GM19452 (cell line): Measurements from ENCODE around the gene P2RY2.
"Not testable (repeated sequence)": the region's sequence is repeated elsewhere in the genome, so short reads cannot be mapped to it uniquely, and the experiment has no call there.

Experiments
- ATAC-seq: cut with Tn5 transposase; IDR thresholded peaks from one replicate; pipeline ENCODE4 v1.9.1; 2021; ENCODE audit not compliant: unreplicated experiment

Gene P2RY2

DNA sequence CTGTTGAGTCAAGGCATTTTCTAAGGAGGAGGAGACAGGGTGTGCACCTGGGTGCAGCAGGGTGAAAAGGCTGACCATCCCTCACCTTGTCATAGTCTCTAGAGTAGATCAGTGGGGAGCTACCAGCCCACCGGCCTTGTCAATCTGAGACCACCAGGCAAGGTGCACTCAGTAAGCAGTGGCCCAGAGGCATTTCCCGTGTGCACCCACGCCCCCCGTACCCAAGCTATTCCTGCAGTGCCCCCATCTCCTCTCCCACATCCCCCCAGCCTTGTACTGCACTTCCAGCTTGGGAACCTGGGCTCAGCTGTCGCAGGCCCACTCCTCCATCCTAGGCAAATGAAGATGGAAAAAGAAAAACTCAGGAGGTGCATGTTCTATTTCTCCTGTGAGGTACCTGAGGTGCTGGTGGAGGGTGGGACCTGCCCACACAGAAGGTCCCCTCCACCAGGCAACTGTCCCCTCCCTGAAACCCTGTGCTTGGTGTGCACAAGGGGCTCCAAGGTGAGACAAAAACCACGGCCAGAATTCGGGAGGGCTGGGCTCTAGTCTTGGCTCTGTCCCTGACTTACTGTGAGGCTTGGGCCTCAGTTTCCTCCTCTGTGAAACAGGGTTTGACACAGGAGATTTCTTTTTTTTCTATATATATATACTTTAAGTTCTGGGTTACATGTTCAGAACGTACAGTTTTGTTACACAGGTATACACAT, 8.4 kb downstream of the P2RY2 start:
- no peak for ATAC-seq

DNA sequence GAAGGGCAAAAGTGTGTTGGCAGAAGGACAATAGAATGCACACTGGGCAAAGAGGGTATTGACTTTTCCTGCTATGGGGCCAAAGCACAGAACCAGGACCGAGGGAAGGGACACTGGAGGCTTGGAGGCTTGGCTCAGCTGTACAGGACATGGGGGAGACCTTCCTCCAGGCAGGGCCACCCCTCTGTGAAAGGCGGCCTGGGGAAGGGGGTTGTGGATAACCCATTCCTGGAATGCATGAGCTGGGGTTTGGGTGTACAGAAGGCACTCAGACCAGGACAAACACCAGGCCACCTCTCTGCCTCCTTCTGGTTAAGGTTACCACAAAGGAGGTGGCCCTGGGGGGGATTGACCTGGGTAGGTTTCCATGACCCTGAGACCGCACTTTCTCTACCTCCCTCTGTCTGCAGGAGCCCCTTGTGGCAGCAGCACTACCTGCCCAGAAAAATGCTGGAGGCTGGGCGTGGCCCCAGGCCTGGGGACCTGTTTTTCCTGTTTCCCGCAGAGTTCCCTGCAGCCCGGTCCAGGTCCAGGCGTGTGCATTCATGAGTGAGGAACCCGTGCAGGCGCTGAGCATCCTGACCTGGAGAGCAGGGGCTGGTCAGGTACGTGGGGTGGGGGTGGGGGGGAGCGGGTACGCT, 9.6 kb downstream of the P2RY2 start:
- no peak for ATAC-seq

DNA sequence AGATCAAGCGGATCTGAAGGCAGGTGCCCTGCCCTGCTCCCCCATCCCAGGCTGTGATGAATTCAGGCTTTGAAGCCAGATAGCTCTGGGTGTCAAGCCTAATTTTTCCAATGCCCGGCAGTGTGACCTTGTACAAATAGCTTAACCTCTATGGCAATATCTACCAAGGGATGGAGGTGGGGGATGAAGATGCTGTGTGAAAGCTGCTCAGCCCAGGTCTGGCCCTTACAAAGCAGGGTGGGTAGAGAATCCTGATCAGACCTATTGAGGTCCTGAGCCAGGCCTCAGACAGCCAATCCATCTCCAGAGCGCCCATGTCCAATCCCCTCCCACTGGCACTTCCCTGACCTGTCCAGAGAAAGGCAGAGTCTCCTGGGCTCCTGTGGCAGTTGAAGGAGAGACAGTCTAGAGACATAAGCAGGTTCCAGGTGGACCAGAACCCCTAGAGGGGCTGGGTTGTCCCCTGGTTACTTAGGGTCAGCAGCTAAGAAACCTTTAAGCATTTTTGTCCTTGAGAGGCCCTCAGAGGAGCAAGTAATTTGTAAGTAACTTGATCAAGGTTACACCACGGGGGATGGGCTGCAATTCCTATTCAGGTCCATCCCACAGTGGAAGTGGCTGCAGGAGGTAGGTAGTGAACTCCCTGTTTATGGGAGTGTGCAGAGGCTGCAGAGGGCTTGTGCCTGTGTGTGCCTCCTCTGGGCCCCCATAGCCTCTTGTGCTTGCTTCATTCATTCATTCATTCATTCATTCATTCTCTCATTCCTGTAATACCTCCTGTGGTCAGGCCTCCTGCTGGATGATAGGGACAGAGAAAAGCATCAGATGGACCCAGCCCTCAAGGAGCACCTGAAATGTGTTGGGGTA, 10.4 kb downstream of the P2RY2 start:
- no peak for ATAC-seq

DNA sequence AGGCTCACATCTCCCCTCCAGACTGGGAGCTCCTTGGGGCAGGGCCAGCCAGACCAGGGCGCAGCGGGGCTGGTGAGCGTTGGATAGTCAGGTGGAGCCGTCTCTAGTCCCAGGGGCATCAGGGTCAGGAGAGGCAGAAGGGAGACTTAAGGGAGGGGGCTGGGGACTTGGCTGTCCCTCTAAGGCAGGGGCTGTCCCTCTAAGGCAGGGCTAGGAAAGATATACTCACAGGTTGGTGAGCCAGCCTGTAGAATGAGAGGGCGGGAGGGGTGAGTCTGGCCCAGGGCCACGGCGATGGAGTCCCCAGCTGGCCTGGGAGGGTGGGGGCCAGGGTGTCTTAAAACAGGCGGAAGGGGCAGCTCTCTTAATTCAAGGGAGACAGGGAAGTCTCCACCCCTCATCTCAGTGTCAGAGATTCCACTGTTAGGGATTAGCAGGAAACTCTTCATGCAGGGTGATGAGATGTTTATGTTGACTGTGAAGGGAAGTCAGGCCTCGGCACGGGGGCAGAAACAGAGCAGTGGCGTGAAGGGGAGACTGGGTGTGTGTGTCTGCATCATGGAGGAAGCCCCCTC, 11.3 kb downstream of the P2RY2 start:
- ATAC-seq, result no peak

DNA sequence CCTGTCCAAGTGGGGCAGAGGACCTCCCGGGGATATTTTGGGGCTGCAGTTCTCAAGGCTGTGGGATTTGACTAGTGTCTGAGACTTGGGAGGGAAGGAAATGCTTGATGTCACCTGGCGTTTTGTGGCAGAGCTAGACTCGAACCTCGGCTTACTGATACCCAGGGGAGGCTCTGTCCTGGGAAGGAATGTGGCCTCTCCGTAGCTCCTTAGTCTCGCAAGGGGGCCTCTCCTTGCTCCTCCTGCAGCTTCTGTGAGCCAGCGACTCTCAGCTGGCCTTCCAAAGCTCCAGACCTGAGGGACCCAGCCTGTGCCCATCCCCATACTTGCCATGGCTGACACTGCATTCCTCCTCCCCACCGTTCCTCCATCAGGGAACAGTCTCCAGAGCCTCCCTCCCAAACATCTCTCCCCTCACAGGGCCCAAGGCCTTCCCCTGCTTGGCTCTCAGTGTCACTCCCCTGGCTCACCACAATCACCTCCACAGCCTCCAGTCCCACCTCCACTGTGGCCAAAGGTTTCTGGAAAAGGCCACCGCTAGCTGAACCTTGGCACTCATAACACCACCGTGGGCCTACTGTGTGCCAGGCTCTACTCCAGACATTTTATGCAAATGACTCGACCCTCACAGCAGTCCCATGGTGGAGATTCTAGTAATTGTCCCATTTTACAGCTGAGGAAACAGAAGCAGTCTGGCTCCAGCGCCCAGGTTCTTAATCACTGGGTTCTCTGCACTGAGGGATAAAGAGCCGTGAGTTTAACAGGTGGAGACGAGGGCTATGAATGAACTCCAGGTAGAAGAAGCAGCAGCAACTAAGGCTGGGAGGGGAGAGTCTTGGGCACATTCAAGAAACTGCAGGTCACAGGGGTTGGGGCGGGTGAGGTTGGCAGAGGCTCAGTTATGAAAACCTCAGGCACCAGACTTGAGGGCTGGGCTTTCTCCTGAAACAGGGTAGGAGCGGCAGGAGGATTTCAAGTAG, 12.1 kb downstream of the P2RY2 start:
- no peak for ATAC-seq

DNA sequence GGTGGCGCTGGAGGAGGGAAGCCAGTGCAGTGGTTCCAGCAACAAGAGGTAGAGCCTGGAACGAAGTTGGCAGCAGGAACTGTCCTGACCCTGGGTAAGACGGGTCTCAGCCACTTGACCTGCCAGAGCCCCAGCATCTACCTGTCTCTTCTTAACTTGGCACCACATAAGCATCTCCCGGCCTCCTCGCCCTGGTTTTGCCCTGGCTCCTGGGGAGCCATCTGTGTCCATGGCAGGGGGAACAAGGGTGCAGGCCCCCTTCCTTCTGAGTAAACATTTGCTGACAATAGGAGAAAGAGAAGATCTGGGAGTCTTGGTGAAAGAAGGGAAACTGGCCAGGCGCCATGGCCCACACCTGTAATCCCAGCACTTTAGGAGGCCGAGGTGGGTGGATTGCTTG, 12.8 kb downstream of the P2RY2 start:
- ATAC-seq, result no peak

DNA sequence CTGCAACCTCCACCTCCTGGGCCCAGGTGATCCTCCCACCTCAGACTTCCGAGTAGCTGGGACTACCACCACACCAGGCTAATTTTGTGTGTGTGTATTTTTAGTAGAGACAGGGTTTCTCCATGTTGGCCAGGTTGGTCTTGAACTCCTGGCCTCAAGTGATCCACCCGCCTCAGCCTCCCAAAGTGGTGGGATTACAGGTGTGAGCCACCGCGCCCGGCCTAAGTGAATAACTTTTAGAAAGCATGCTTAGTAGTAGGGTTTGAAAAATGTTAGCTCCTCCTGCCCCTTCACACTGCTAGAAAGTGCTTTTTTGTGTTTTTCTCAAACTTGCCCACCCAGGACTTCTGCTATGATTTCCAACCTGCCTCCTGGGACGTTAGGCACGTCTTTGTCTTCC, 14.4 kb downstream of the P2RY2 start:
- ATAC-seq, result not testable (repeated sequence)

DNA sequence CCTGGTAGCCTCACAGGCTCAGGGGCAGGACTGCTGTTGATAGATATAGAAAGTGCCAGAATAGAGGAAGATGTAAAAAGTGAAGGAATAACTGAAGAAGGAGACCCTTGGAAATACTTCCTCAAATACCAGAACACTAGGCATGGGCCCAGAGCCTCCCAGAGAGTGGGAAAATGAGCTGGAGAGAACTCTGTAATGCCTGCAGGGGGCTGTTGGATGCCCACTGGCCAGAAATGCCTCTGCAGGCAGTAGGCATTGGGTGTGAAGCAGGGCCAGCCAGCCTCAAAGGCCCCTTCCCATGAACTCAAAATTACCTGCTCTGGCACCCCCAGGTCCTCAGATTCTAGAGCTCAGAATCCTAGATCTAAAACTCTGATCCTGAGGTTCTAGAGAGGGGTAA, 15.1 kb downstream of the P2RY2 start:
- no peak for ATAC-seq

DNA sequence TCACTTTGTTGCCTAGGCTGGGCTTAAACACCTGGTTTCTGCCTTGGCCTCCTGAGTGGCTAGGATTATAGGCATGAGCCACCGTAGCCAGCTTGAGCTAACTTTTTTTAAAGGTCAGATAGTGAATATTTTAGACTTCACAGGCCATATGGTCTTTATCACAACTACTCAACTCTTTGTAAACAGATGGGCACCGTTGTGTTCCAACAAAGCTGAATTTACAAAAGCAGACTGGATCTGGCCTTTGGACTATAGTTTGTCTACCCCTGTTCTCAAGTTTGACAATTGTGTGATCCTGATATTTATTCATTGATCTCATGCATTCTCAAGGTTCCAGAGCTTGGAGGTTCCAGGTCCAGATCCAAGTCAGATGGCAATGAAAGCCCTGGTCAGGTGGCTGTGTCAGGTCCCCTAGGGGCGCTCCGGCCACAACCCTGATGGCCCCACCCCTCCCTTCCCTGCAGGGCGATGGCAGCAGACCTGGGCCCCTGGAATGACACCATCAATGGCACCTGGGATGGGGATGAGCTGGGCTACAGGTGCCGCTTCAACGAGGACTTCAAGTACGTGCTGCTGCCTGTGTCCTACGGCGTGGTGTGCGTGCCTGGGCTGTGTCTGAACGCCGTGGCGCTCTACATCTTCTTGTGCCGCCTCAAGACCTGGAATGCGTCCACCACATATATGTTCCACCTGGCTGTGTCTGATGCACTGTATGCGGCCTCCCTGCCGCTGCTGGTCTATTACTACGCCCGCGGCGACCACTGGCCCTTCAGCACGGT, 15.8 kb downstream of the P2RY2 start:
- ATAC-seq, result no peak

DNA sequence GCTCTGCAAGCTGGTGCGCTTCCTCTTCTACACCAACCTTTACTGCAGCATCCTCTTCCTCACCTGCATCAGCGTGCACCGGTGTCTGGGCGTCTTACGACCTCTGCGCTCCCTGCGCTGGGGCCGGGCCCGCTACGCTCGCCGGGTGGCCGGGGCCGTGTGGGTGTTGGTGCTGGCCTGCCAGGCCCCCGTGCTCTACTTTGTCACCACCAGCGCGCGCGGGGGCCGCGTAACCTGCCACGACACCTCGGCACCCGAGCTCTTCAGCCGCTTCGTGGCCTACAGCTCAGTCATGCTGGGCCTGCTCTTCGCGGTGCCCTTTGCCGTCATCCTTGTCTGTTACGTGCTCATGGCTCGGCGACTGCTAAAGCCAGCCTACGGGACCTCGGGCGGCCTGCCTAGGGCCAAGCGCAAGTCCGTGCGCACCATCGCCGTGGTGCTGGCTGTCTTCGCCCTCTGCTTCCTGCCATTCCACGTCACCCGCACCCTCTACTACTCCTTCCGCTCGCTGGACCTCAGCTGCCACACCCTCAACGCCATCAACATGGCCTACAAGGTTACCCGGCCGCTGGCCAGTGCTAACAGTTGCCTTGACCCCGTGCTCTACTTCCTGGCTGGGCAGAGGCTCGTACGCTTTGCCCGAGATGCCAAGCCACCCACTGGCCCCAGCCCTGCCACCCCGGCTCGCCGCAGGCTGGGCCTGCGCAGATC, 16.5 kb downstream of the P2RY2 start:
- no peak for ATAC-seq

DNA sequence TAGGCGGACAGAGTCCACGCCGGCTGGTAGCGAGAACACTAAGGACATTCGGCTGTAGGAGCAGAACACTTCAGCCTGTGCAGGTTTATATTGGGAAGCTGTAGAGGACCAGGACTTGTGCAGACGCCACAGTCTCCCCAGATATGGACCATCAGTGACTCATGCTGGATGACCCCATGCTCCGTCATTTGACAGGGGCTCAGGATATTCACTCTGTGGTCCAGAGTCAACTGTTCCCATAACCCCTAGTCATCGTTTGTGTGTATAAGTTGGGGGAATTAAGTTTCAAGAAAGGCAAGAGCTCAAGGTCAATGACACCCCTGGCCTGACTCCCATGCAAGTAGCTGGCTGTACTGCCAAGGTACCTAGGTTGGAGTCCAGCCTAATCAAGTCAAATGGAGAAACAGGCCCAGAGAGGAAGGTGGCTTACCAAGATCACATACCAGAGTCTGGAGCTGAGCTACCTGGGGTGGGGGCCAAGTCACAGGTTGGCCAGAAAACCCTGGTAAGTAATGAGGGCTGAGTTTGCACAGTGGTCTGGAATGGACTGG, 17.2 kb downstream of the P2RY2 start:
- no peak for ATAC-seq

DNA sequence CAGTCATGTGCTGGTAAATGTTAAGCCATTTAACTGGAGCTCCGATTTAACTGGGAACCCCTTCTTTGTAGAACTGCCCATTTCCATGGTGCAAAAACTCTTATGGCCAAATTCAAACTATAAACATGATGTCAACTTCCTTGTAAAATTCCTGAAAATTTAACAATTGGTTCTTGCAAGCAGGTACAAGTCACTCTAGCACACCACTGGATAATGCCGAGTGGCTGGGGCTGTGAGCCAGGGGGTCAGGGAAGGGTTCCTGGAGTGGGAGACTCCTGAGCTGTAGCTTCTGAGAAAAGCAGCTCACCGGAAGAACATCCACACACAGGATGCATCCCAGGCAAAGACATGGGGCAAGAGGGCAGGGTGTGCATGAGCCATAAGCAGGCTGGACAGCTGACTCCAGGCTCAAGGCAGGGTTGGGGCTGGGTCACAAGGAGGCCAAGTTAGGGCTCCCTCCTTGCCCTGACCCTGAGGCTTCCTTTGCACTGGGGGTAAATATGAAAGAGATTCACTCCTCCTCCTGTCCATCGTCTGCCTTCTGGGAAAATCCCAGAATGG, 18.2 kb downstream of the P2RY2 start:
- ATAC-seq, result no peak

DNA sequence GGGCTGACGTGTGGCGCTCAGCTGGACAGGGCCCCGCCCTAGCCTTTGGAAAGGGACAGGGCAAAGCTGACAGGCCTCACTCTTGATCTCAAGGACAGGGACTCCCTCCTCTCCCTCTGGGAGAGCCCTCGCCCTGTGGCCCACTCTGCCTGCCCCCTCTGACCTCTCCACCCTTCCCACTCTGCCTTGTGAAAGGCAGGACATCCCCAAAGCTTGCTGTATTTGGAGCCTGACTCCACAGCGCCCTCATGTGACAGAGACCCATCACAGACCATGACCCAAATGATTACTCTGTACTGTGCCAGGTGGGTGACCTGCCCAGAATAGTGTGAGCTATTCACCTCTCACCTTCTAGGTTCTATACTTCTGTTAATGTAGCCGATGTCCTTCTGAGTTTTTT, 18.8 kb downstream of the P2RY2 start:
- ATAC-seq, result no peak

DNA sequence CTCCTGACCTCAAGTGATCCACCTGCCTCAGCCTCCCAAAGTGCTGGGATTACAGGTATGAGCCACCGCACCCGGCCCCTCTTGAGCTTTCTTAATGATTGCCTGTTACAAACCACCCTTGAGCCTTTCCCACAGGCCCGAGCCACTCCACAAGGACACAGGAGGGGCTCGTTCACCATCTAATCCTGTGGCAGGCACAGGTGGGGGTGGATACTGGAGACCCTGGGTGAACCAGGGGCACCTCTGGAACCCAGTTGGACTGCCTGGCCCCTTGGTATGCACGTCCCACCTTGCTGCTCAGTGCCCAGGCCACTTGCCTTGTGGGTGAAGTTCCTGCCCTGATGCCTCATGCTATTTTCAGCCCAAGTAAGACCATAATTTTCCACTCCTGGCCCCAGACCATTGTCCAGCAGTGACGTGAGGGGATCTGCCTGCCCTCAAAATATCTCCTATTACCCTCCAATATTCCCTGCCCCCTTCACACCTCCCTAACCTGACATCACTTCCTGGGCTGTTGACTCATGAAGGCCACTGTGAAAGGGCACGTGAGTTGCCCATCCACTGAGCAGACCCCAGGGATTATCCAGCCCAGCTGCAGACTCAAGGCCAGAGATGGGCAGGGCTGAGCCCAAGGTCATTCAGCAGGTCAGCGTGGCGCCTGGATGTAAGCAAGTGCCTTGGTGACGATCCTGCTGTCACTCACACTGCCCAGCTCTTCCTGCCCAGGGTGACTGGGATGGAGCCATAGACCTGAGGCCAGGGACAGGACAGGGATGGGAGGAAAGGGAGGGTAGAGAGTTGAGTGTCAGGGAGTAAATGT, 19.6 kb downstream of the P2RY2 start:
- ATAC-seq, result no peak

DNA sequence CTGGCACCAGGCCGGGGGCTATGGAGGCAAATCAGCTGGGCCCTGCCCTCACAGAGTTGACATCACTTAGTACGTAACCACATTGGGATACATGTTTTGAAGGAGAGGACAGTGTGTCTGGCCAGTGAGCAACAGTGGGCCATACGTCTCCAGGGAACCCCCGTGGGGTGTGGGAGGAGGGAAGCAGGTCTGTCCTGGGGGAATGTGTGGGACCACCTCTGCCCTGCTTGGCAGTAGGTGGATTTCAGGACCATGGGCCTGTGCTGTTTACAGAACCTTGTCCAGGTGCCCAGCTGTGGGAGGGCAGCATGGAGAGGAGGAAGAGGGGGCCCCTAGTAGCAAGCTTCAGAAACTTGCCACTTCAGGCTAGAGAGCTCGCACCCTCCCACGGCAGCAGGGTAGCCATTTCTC, 21.0 kb downstream of the P2RY2 start:
- no peak for ATAC-seq

DNA sequence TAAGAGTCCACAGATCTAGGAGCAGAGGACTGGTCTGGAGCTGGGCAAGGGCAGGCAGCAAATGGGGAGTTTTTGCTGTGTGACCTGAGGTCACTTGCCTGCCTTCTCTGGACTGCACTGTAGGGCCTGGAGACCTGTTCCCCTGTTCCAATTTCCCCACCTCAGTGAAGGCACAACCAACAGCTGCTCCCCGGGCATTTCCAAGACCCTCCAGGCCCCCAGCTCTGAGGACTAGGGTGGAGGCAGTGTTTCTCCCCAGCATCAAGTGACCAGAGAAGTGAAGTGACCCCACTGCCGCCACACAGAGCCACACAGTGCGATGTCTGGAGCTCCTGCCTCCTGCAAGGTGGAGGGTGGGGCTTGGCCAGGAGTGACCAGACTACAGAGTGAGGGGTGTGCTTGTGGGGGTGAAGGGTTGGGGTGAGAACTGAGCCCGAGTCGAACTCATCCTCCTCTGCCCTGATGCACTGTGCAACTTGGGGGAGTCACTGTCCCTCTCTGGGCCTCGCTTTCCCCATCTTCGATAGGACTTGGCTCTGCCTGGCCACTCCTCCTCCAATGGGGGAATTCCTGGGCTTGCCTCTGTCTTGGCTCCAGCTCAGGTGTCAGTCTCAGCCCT, 21.6 kb downstream of the P2RY2 start:
- ATAC-seq, result no peak

DNA sequence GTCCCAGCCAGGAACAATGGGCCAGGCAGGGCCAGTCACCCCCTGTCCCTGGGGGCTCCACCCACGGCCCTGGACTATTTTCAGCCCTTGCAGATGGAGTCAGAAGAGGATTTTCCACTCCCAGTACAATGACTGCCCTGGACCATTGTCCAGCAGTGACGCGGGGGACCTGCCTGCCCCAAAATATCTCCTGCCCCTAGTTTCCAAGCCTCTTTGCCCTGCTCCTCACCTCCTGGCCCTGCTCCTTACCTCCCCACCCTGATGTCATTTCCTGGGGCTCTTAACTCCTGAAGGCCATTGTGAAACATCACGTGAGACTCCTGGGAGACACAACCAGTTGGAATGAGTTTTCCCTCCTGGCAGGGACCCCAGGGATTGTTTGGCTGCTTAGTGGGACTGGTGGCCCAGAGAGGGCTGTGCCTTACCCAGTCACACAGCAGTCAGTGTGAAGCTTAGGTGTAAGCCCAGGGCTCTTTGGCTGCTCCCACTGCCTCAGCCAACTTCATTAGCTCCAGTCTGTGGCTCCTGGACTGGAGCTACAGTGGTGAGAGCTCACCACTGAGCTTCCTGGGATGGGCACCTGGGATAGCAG, 22.2 kb downstream of the P2RY2 start:
- ATAC-seq, result no peak
